ENCODE results near the gene CDC20B. TPM values are rescaled to one million over a fixed set of nuclear protein-coding genes. Genes with fewer than 3 reads are reported as not detected.

Gene CDC20B
- total and polyA plus RNA-seq, 4 donors = 0.28 TPM; not detected in 3

- H3K4me3 ChIP-seq (ENCODE audit: low read depth in 1 of 3, low read length in 3 of 3) = no peak overlapping the region
- H3K4me1 ChIP-seq (ENCODE audit: control insufficient read depth in 4 of 4, insufficient read depth in 4 of 4, low read length in 3 of 4) = peaks cover 0 to 4% (median 3%) of the 10 kb centered on the region in 4 donors
- H3K36me3 ChIP-seq (ENCODE audit: control insufficient read depth in 4 of 4, insufficient read depth in 3 of 4, low read depth in 1 of 4, low read length in 3 of 4) = no peaks in the 10 kb centered on the region
- no peaks in the 10 kb centered on the region for H3K27me3 ChIP-seq (ENCODE audit: control insufficient read depth in 4 of 4, insufficient read depth in 4 of 4, low read length in 3 of 4)
- no peaks in the 10 kb centered on the region for H3K9me3 ChIP-seq (ENCODE audit: control insufficient read depth in 4 of 4, low read length in 3 of 4)
- WGBS = 88% methylated on average over 9 of the region's 9 CpGs
- no peak overlapping the region for H3K27ac ChIP-seq (ENCODE audit: low read depth in 1 of 2, low read length in 2 of 2)
- no peak for DNase-seq (ENCODE audit: low spot score)
- no peak overlapping the region for H3K9ac ChIP-seq (ENCODE audit: low read depth in 1 of 2, low read length in 2 of 2)
- no peak for TF ChIP-seq RXRA (IDR thresholded peaks at IDR 0.05)
- TF ChIP-seq HNF4G (IDR thresholded peaks at IDR 0.05) = no peak
- TF ChIP-seq SP1 (IDR thresholded peaks at IDR 0.05) = no peak
- no peak for TF ChIP-seq JUND (IDR thresholded peaks at IDR 0.05)
- no peak for TF ChIP-seq FOXA2 (IDR thresholded peaks at IDR 0.05)
- no peak for TF ChIP-seq REST (IDR thresholded peaks at IDR 0.05)
- TF ChIP-seq, protein P1, sequence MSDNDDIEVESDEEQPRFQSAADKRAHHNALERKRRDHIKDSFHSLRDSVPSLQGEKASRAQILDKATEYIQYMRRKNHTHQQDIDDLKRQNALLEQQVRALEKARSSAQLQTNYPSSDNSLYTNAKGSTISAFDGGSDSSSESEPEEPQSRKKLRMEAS (IDR thresholded peaks at IDR 0.05) = no peak
- TF ChIP-seq, protein P2, sequence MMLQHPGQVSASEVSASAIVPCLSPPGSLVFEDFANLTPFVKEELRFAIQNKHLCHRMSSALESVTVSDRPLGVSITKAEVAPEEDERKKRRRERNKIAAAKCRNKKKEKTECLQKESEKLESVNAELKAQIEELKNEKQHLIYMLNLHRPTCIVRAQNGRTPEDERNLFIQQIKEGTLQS (IDR thresholded peaks at IDR 0.05) = no peak
- TF ChIP-seq FOXA1 (IDR thresholded peaks at IDR 0.05) = no peak
- no peak for TF ChIP-seq EGR1 (IDR thresholded peaks at IDR 0.05; ENCODE audit: low read depth in 2 of 2)
- TF ChIP-seq CTCF (IDR thresholded peaks at IDR 0.05; ENCODE audit: low read depth, low read length, missing input control) = no peak
- TF ChIP-seq RAD21 (IDR thresholded peaks at IDR 0.05) = no peak
- no peak for TF ChIP-seq TAF1 (conservative IDR thresholded peaks at IDR 0.05)
- TF ChIP-seq YY1 (IDR thresholded peaks at IDR 0.05) = no peak
- no peak for TF ChIP-seq ZBTB33 (IDR thresholded peaks at IDR 0.05)
- no peak for TF ChIP-seq GABPA (IDR thresholded peaks at IDR 0.05 in 1 of 2, conservative IDR thresholded peaks at IDR 0.05 in 1 of 2)
- TF ChIP-seq HNF4A (conservative IDR thresholded peaks at IDR 0.05) = no peak
- no peak for TF ChIP-seq NR2F2 (IDR thresholded peaks at IDR 0.05)
Measured at GRCh38 chr5:55141945-55142690, 30.9 kb downstream of the CDC20B start.

Data from liver (tissue), 9 donors.